ENCODE measurements around the gene HMHB1. TPM values are rescaled to one million over a fixed set of nuclear protein-coding genes. Genes with fewer than 3 reads are reported as not detected.
"Not testable (repeated sequence)": the region's sequence is repeated elsewhere in the genome, so short reads cannot be mapped to it uniquely, and the experiment has no call there.

The HMHB1 gene
- total and polyA plus RNA-seq, 4 donors = not detected

DNA sequence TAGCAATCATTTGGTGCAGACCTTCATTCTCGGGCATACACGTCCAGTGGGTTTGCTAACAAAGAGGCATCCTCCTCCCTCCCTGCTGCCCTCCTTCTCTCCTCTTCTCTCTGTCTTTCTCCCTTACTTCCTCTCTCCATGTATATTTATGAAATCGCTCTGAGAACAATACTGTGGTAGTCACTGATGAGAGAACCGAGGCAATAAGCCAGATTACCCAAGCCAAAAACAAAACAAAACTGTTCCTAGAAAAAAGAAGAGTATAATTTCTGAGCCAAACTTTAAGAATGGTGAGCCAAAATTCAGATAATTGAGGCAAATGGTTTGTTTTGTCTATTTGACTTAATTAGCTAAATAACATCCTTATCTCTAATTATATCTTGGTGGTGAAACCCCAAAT is 15.8 kb upstream of the HMHB1 start:
- Histone ChIP-seq H3K4me3 (ENCODE audit: low read length in 2 of 2) (no peak overlapping the region), H3K27ac (ENCODE audit: low read depth in 1 of 2, low read length in 2 of 2) (no peak overlapping the region), H3K4me1 (ENCODE audit: control insufficient read depth in 1 of 2, insufficient read depth in 2 of 2, low read length in 2 of 2) (no peaks in the 10 kb centered on the region), H3K27me3 (ENCODE audit: control insufficient read depth in 1 of 2, insufficient read depth in 2 of 2, low read length in 1 of 2) (no peaks in the 10 kb centered on the region), H3K36me3 (ENCODE audit: control insufficient read depth in 1 of 2, insufficient read depth in 2 of 2, low read length in 1 of 2) (no peaks in the 10 kb centered on the region), H3K9me3 (ENCODE audit: control insufficient read depth, low read length) (no peaks in the 10 kb centered on the region)
- ATAC-seq (ENCODE audit: low FRiP score) (no peak), DNase-seq (no peak)
- WGBS, 2 donors = 27 to 40% methylated on average over 4 of the region's 4 CpGs
- intact Hi-C loops (cut with DNase I) = no loop called here

DNA sequence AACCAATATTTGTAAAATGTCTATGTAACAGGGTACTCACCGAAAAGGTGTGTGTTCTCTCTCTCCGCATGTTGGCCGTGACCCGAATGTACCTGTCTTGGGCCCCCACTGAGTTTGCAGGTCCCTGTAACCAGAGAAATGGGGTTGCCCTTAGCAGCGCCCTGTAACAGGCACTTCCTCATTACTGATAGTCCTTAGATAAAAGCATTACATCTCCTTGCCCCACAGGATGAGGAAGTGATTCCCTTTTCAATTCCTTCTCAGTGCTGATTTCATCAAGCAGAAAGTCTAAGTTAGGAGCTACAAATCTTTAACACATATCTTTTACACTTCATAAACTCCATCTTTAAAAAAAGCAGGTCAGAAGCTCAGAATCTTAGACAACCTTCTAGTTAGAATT is 15.2 kb upstream of the HMHB1 start:
- Histone ChIP-seq H3K27ac (ENCODE audit: low read depth in 1 of 2, low read length in 2 of 2) (no peak overlapping the region), H3K9me3 (ENCODE audit: control insufficient read depth, low read length) (no peaks in the 10 kb centered on the region), H3K36me3 (ENCODE audit: control insufficient read depth in 1 of 2, insufficient read depth in 2 of 2, low read length in 1 of 2) (no peaks in the 10 kb centered on the region), H3K4me3 (ENCODE audit: low read length in 2 of 2) (no peak overlapping the region), H3K4me1 (ENCODE audit: control insufficient read depth in 1 of 2, insufficient read depth in 2 of 2, low read length in 2 of 2) (no peaks in the 10 kb centered on the region), H3K27me3 (ENCODE audit: control insufficient read depth in 1 of 2, insufficient read depth in 2 of 2, low read length in 1 of 2) (no peaks in the 10 kb centered on the region)
- DNase-seq (no peak), ATAC-seq (ENCODE audit: low FRiP score) (no peak)
- intact Hi-C loops (cut with DNase I) = no loop called here
- 96% methylated on average over 5 of the region's 5 CpGs for WGBS, 2 donors

DNA sequence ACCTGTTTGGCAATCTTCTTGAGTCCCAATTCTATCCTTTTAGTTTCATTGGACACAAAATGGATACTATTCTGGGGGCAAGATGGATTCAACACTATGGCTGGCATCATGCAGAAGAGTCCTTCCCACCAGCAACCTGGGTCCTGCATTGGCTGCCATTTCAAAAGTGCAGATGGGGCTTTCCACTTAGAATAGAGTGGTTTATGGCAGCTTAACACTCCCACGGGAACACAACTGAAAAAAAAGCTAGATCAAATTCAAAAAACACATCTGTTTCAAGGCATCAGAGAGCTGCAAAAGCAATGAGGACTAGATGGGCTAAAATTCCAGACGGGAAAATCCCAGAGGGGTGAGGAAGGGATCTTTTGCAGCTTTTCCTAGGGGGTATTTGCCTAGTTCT is 11.2 kb upstream of the HMHB1 start:
- no peak for ATAC-seq (ENCODE audit: low FRiP score)
- DNase-seq = no peak
- WGBS, 2 donors = 68 to 80% methylated on average over 2 of the region's 2 CpGs
- no peaks in the 10 kb centered on the region for H3K4me1 ChIP-seq (ENCODE audit: control insufficient read depth in 1 of 2, insufficient read depth in 2 of 2, low read length in 2 of 2)
- H3K36me3 ChIP-seq (ENCODE audit: control insufficient read depth in 1 of 2, insufficient read depth in 2 of 2, low read length in 1 of 2) = no peaks in the 10 kb centered on the region
- intact Hi-C loops (cut with DNase I) = no loop called here
- H3K27me3 ChIP-seq (ENCODE audit: control insufficient read depth in 1 of 2, insufficient read depth in 2 of 2, low read length in 1 of 2) = no peaks in the 10 kb centered on the region
- no peak overlapping the region for H3K27ac ChIP-seq (ENCODE audit: low read depth in 1 of 2, low read length in 2 of 2)
- no peaks in the 10 kb centered on the region for H3K9me3 ChIP-seq (ENCODE audit: control insufficient read depth, low read length)
- no peak overlapping the region for H3K4me3 ChIP-seq (ENCODE audit: low read length in 2 of 2)

DNA sequence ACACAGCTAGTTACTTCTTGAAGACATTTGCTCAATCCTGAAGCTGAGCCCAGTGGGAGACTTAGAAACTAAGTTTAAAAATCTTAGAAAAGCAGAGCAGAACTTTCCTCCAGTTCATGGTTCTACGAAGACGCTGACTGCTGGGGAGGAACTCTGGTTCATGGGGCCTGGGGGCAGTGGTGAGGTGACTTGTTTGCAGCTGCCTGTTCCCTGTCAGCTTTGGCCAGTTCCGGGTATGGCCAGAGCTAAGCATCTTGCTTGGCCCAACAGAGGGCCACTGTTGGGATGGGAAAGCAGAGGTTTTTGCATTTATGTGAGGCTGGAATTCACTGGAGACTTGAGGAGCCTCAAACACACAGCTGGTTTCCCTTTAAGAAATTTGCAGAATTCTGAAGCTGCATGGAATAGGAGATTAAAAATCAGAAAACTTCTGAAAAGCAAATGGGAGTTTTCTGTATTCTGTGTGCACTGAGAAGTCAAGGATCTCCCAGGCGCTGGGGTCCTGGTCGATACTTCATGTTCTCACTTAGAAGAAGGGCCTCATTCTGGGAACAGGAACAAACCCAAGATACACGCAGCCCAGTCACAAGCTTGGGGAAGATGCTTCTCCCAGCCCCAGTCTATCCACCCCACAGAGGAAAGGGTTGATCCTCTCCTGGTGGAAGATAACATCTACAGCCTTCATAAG is 10.6 kb upstream of the HMHB1 start:
- Histone ChIP-seq H3K9me3 (ENCODE audit: control insufficient read depth, low read length) (no peaks in the 10 kb centered on the region), H3K4me1 (ENCODE audit: control insufficient read depth in 1 of 2, insufficient read depth in 2 of 2, low read length in 2 of 2) (peaks cover 0 to 2% of the 10 kb centered on the region in 2 donors), H3K4me3 (ENCODE audit: low read length in 2 of 2) (no peak overlapping the region), H3K36me3 (ENCODE audit: control insufficient read depth in 1 of 2, insufficient read depth in 2 of 2, low read length in 1 of 2) (no peaks in the 10 kb centered on the region), H3K27me3 (ENCODE audit: control insufficient read depth in 1 of 2, insufficient read depth in 2 of 2, low read length in 1 of 2) (no peaks in the 10 kb centered on the region), H3K27ac (ENCODE audit: low read depth in 1 of 2, low read length in 2 of 2) (no peak overlapping the region)
- WGBS, 2 donors = 85 to 95% methylated on average over 6 of the region's 6 CpGs
- intact Hi-C loops (cut with DNase I) = no loop called here
- DNase-seq (no peak), ATAC-seq (ENCODE audit: low FRiP score) (no peak)

DNA sequence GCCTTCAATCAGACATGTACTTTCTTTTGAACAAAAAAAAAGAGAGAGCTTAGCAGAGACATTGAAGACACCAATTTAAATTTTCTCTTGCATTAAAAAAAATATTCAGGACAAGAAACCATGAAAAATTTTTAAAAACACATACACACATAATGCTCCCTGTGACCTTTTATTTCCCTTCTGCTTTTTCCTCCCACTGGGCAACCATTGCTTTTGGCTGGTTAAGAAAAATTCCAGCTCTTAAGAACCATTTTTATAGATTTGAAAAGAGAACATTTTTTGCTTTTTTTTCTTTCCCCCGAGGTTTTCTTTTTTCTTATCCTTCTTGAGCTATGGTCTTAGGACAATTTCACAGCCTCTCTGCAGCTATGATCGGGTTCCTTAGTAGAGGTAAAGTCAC is 6.1 kb upstream of the HMHB1 start:
- ATAC-seq (ENCODE audit: low FRiP score) (no peak), DNase-seq (no peak)
- Histone ChIP-seq H3K4me1 (ENCODE audit: control insufficient read depth in 1 of 2, insufficient read depth in 2 of 2, low read length in 2 of 2) (peaks cover 1 to 2% of the 10 kb centered on the region in 2 donors), H3K27ac (ENCODE audit: low read depth in 1 of 2, low read length in 2 of 2) (no peak overlapping the region), H3K4me3 (ENCODE audit: low read length in 2 of 2) (no peak overlapping the region), H3K9me3 (ENCODE audit: control insufficient read depth, low read length) (no peaks in the 10 kb centered on the region), H3K36me3 (ENCODE audit: control insufficient read depth in 1 of 2, insufficient read depth in 2 of 2, low read length in 1 of 2) (no peaks in the 10 kb centered on the region), H3K27me3 (ENCODE audit: control insufficient read depth in 1 of 2, insufficient read depth in 2 of 2, low read length in 1 of 2) (no peaks in the 10 kb centered on the region)
- intact Hi-C loops (cut with DNase I) = no loop called here
- WGBS, 2 donors = 24 to 30% methylated on average over 2 of the region's 2 CpGs

DNA sequence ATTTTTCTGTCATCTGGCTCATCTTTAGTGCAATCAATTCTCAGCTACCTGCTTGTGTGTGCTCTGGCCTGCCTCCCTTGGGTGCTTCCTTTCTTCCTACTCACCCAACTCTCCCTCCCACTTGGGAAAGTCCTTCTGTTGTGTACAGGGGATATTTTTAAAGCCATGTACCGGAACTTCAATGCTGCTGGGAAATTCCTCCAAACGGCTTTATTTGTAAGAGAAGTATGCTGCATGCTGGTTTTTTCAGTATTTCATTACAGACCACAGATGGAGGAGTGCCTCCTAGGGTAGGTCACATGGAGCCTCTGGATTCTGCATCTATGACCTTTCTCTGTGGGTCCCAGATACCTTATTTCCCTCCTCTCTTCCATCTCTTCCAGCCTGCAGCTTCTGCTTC is 5.4 kb upstream of the HMHB1 start:
- DNase-seq (no peak), ATAC-seq (ENCODE audit: low FRiP score) (no peak)
- peaks cover 1 to 2% of the 10 kb centered on the region in 2 donors for H3K4me1 ChIP-seq (ENCODE audit: control insufficient read depth in 1 of 2, insufficient read depth in 2 of 2, low read length in 2 of 2)
- no peak overlapping the region for H3K27ac ChIP-seq (ENCODE audit: low read depth in 1 of 2, low read length in 2 of 2)
- 2 to 3% methylated on average over 2 of the region's 2 CpGs for WGBS, 2 donors
- H3K27me3 ChIP-seq (ENCODE audit: control insufficient read depth in 1 of 2, insufficient read depth in 2 of 2, low read length in 1 of 2) = no peaks in the 10 kb centered on the region
- H3K36me3 ChIP-seq (ENCODE audit: control insufficient read depth in 1 of 2, insufficient read depth in 2 of 2, low read length in 1 of 2) = no peaks in the 10 kb centered on the region
- H3K9me3 ChIP-seq (ENCODE audit: control insufficient read depth, low read length) = no peaks in the 10 kb centered on the region
- intact Hi-C loops (cut with DNase I) = no loop called here
- no peak overlapping the region for H3K4me3 ChIP-seq (ENCODE audit: low read length in 2 of 2)

DNA sequence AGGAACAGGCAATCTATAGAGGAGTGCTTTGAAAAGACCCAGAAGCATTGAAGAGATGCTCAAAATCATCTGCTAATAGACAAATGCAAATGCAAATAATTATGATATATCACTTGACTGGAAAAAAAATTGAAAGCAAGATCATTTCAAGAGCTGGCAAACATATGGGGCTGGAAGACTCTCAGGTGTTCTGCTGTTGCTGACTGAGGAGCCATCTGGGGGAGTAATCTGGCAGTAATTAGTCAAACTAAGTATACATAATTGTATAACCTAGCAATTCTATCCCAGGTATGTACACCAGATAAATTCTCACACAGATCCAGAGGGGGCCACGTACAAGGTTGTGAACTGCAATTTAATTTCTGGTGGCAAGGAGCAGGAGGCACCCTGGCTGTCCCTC is 4.6 kb upstream of the HMHB1 start:
- Histone ChIP-seq H3K4me1 (ENCODE audit: control insufficient read depth in 1 of 2, insufficient read depth in 2 of 2, low read length in 2 of 2) (peaks cover 1 to 2% of the 10 kb centered on the region in 2 donors), H3K36me3 (ENCODE audit: control insufficient read depth in 1 of 2, insufficient read depth in 2 of 2, low read length in 1 of 2) (no peaks in the 10 kb centered on the region), H3K27me3 (ENCODE audit: control insufficient read depth in 1 of 2, insufficient read depth in 2 of 2, low read length in 1 of 2) (no peaks in the 10 kb centered on the region), H3K27ac (ENCODE audit: low read depth in 1 of 2, low read length in 2 of 2) (no peak overlapping the region), H3K9me3 (ENCODE audit: control insufficient read depth, low read length) (no peaks in the 10 kb centered on the region), H3K4me3 (ENCODE audit: low read length in 2 of 2) (no peak overlapping the region)
- intact Hi-C loops (cut with DNase I) = no loop called here
- 98 to 100% methylated on average over 1 of the region's 1 CpG for WGBS, 2 donors
- DNase-seq = no peak
- ATAC-seq (ENCODE audit: low FRiP score) = no peak

DNA sequence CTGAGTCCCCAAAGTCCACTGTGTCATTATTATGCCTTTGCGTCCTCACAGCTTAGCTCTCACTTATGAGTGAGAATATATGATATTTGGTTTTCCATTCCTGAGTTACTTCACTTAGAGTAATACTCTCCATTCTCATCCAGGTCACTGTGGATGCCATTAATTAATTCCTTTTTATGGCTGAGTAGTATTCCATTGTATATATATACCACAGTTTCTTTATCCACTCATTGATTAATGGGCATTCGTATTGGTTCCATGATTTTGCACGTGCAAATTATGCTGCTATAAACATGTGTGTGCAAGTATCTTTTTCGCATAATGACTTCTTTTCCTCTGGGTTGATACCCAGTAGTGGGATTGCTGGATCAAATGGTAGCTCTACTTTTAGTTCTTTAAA is 4.4 kb downstream of the HMHB1 start:
- H3K4me1 ChIP-seq (ENCODE audit: control insufficient read depth in 1 of 2, insufficient read depth in 2 of 2, low read length in 2 of 2); ATAC-seq (ENCODE audit: low FRiP score); DNase-seq; intact Hi-C loops (cut with DNase I); H3K27me3 ChIP-seq (ENCODE audit: control insufficient read depth in 1 of 2, insufficient read depth in 2 of 2, low read length in 1 of 2); H3K4me3 ChIP-seq (ENCODE audit: low read length in 2 of 2); H3K27ac ChIP-seq (ENCODE audit: low read depth in 1 of 2, low read length in 2 of 2); H3K9me3 ChIP-seq (ENCODE audit: control insufficient read depth, low read length); H3K36me3 ChIP-seq (ENCODE audit: control insufficient read depth in 1 of 2, insufficient read depth in 2 of 2, low read length in 1 of 2): not testable (repeated sequence)
- 93 to 97% methylated on average over 4 of the region's 4 CpGs for WGBS, 2 donors

DNA sequence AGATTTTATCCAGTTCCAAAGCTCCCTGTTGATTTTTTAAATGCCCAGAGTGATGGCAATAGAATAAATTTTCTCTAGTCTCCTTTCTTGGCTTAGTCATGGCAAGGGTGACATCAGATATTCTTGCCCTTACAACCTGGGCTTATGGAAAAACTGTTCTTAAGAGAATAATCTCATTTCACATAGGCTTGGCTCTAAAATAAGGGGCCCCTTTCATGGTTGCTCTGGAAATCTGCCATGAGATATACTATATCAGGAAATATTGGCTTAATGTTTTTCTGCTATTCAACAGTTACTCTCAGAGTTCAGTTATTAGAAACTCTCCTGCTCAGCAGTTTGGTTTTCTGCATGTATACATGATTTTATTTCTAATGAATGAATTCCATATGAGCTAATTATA is 7.8 kb downstream of the HMHB1 start:
- no peaks in the 10 kb centered on the region for H3K9me3 ChIP-seq (ENCODE audit: control insufficient read depth, low read length)
- no peaks in the 10 kb centered on the region for H3K36me3 ChIP-seq (ENCODE audit: control insufficient read depth in 1 of 2, insufficient read depth in 2 of 2, low read length in 1 of 2)
- intact Hi-C loops (cut with DNase I) = loop anchor here in 1 of 2 donors (10.0 kb wide), 1 partner anchor 815 kb away; no protein-coding TSS in a partner anchor
- H3K4me3 ChIP-seq (ENCODE audit: low read length in 2 of 2) = no peak overlapping the region
- ATAC-seq (ENCODE audit: low FRiP score) (no peak), DNase-seq (no peak)
- H3K27me3 ChIP-seq (ENCODE audit: control insufficient read depth in 1 of 2, insufficient read depth in 2 of 2, low read length in 1 of 2) = no peaks in the 10 kb centered on the region
- no peak overlapping the region for H3K27ac ChIP-seq (ENCODE audit: low read depth in 1 of 2, low read length in 2 of 2)
- no peaks in the 10 kb centered on the region for H3K4me1 ChIP-seq (ENCODE audit: control insufficient read depth in 1 of 2, insufficient read depth in 2 of 2, low read length in 2 of 2)
